T-helper 1 cell treated with Interleukin-12 subunit alpha and Interleukin-12 subunit beta and Interleukin-4 antibody, amounts not matched to agents 30 ng/mL and 1 ng/mL, for 36 hours (primary cell): Measurements from ENCODE around the gene CIBAR2. TPM values are rescaled to one million over a fixed set of nuclear protein-coding genes. Genes with fewer than 3 reads are reported as not detected.

Experiments
- intact Hi-C: fragments of 100-400 bp; cut with micrococcal nuclease; formaldehyde crosslinking; loops from one replicate; pipeline ENCODE4 v1.15.1; 2024
- total RNA-seq: library from RNA; stranded (reverse); gene quantifications from 2 replicates; pipeline ENCODE4 v1.2.3, GENCODE V29; 2022

CIBAR2 gene
- total RNA-seq, 1 donor from 2014 or later: not detected

GRCh38 chr16:85144026-85144915, 32.0 kb upstream of the CIBAR2 start:
- intact Hi-C loops: loop anchor here (1.0 kb wide), 1 partner anchor 33 kb away; no protein-coding TSS in a partner anchor

GRCh38 chr16:85142771-85143211, 30.5 kb upstream of the CIBAR2 start:
- intact Hi-C loops: no loop called here

GRCh38 chr16:85142129-85142513, 29.8 kb upstream of the CIBAR2 start:
- intact Hi-C loops: no loop called here

GRCh38 chr16:85141491-85142128, 29.3 kb upstream of the CIBAR2 start:
- intact Hi-C loops: no loop called here

DNA sequence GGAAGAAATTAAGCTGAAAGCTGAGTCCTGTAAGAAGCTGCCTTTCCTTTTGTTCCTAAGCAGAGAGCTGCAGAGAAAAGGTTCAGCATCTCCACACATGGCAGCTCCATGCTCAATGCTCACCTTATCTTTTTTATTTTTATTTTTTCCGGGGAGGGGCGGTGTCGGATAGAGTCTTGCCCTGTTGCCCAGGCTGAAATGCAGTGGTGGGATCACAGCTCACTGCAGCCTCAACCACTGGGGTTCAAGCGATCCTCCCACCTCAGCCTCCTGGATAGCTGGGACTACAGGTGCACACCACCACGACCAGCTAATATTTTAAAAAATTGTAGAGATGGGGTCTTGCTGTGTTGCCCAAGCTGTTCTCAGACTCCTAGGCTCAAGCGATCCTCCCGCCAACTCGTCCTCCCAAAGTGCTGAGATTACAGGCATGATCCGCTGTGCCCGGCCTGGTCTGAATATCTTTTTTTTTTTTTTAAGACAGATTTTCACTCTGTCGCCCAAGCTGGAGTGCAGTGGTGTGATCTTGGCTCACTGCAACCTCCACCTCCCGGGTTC, 28.3 kb upstream of the CIBAR2 start:
- intact Hi-C loops: no loop called here

GRCh38 chr16:85139881-85140339, 27.6 kb upstream of the CIBAR2 start:
- intact Hi-C loops: no loop called here

GRCh38 chr16:85138825-85139627, 26.8 kb upstream of the CIBAR2 start:
- intact Hi-C loops: no loop called here

- intact Hi-C loops: no loop called here
Measured at GRCh38 chr16:85138073-85138824, 26.0 kb upstream of the CIBAR2 start.

DNA sequence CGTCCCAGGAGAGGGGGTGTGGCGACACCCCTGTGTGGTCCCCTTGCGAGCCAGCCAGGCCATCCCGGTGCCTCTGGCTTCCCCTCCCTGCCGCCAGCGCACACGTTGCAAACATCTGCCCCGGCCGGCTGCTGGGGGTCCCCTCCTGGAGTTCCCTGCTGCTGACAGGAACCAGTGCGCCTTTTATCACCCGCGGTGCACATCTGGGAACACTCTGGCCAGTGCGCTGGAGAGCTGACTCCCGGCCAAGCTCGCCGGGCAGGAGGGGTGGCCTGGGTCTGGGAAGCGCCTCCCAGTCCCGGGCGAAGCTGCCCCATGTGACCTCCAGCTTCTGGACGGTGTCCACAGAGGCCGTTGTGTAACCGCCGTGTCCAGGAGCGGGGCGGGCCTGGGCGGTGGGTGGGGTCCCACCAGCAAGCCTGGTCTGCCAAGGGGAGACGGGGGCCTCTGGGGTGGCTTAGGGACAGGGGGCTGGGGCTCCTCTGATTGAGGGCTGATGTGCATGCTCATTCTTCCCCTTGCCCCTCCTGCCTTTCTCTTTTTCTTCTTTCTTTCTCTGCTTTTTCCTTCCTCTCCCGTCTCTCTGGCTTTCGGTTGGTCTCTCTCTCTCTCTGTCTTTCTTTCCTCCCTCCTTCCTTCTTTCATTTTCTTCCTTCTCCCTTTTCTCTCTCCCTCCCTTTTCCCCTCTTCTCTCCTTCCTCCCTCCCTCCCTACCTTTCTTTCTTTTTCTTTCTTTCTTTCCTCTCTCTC, 25.2 kb upstream of the CIBAR2 start:
- intact Hi-C loops: no loop called here

DNA sequence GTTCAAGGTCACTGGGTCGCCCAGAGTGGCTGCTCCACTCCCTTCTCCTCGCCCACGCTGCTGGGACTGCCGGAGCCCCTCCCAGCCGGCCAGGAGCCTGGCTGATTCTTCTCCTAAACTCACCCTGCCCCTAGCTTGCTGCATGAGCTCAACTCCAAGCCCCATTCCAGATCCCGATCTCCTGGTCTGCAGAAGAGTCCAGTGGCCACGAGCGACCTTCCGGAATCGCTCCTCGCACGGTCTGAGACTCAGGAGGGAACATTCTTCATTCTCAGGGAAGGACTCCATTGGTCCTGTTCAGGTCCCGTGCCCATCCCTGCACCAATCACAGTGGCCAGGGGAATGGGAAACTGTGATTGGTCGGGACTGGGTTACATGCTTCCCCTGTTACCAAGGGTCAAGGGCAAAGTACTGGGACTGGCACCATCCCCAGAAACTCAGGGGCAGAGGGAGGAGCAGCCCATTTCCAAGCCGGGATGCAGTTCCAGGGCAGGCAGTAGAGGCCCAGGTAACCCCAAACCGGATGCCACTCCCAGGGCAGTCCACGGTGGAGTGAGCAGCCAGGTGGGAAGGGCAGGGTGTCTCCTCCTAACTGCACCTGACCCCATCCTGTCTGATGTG, 24.5 kb upstream of the CIBAR2 start:
- intact Hi-C loops: no loop called here

DNA sequence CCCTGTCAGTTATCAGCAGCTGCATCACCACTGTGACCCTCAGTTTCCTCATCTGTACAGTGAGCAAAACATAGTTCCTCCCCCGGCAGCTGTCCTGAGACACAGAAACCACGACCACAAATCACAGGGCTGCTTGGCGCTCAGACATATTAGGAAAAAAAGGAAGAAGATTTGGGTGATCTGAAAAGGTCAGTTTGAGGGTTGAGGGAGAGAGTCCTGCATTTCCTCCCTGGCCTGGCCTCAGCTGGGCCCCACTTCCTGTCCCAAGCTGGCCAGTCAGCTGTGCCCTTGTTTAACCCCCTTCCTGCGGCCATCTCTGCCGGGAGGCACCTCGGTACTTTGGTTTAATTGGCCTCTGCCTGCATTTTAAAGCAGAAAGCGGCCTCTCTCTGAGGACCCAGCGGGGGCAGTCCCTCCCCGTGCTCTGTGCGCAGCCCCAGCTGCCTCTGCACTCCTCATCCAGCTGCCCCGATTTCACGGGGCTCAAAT, 24.0 kb upstream of the CIBAR2 start:
- intact Hi-C loops: no loop called here

- intact Hi-C loops: no loop called here
Measured at GRCh38 chr16:85134789-85135142, 22.5 kb upstream of the CIBAR2 start.

DNA sequence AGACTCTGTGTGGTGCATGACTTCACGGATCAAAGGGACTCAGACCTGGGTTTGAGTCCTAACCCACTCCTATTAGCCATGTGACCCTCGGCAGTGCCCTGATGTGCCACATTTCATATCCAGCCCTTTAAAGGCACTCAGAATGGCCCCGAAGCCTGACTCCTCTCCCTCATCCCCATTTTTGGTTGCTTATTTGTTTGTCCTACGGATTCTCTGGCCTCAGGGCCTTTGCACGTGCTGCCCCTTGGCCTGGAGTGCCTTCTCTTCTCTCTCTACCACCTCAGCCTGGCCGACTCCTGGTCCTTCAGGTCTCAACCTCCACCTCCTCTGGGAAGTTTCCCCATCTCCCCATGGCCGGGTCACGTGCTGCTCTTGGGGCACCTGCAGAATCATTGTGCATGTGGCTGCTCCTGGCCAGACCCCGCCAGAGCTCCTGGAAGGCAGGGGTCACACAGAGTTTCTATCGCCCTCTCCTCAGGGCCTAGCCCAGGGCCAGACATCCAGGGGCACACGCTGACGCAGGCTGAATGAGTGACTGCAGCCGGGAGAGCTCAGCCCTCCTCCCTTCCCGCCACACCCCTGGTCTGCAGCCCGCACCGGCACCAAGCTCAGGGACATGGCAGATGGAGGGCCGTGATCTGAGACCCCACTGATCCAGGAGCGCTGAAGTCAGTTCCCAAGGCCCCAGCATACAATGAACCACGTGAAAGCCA, 22.0 kb upstream of the CIBAR2 start:
- intact Hi-C loops: no loop called here

DNA sequence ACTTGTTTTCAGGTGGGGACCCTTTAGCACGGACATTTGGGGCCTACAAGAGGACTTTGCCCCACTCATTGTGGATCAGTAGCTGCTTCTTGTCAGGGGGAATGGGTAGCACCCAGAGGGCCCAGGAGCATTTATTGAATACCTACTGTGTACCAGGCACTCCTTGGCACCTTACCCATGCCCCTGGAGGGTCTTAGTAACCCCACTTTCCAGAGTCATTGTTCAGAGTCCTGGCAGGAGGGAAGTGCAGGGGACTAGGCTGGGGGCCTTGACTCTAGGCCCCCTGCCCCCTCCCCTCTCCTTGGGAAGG, 21.0 kb upstream of the CIBAR2 start:
- intact Hi-C loops: no loop called here

DNA sequence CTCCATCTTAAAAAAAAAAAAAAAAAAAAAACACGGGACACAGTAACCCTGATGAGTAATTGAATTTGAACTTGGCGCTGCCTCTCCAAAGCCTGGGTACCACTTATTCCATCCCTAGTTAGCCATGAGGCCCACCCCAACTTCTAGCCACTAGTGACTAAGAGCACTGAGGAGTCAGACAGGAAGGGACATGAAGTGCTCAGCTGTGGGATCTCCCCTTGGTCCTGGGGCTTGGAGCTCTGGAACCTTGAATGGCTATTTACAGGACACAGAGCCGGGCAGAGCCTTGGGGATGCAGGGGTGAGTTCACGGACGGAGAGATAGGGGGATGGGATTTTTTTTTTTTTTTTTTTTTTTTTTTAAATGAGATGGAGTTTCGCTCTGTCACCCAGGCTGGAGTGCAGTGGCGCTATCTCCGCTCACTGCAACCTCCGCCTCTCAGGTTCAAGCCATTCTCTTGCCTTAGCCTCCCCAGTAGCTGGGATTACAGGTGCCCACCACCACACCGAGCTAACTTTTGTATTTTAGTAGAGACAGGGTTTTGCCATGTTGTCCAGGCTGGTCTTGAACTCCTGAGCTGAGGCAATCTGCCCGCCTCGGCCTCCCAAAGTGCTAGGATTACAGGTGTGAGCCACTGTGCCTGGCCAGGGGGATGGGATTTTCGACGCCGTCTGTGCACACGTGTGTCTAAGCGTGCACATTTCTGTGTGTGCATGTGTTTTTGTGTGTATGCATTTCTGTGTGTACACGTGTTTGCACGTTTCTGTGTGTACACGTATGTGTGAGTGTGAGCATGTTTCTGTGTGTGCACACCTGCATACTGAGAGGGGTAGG, 20.4 kb upstream of the CIBAR2 start:
- intact Hi-C loops: no loop called here

DNA sequence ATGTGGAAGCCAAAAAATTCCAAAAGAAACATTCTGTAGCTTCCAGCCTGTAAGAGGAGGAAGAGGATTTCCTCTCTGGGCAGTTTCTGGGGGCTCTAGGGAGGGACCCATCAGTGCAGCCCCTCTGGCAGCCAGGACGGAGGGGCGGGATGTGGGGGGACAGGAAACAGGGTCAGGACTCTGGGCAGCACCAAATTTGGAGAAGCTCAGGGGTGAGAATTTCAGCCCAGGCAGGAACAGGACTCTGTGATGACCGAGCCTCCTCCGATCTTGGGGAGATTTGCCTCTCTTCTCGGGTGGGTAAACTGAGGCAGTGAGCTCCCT, 18.4 kb upstream of the CIBAR2 start:
- intact Hi-C loops: no loop called here

DNA sequence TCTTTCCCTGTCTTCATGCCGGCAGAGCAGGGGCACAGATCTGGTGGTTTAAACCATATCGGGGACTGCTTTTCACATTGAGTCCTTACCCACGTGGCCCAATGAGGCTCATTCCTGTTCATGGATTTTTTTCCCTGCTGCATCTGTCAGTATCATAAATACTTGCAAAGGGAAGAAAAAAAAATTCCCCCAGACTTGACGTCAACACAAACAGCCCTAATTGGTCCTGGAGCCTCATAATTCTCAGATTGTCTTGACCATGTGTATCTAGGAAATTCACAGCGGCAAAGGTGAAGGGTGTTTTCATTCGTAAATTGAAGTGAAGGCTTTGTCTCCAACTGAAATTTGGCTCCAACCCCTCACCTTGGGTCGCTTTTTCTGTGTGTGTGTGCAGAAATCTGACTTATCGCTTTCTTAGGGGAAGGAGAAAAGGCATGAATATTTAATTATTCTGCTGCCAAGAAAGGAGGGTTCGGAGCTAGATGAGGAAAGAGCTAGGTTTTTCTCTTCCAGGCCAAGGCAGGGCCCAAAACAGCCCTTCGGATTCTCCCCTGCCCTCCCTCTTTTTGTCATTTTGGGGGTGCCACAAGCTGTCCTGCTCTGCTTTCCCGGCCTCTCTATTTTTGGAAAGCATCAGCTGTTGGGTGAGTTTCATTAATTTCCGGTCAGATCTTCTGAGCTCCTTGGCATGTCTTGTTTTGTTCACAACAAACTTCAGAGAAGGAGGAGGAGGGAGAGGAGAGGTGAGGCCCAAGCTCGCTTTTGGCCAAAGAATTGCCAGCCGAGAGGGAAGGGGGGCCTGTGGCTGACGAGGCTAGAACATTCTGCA, 17.8 kb upstream of the CIBAR2 start:
- intact Hi-C loops: no loop called here
